GM12892 (cell line): ENCODE results near the gene RAB11FIP5.

Experiments
- POLR2A ChIP-seq: IDR thresholded peaks from 2 replicates; pipeline ENCODE4 v1.6.1; 2011; ENCODE audit warnings: low read depth, low read length, control low read depth
- POLR2AphosphoS5 ChIP-seq: IDR thresholded peaks from 2 replicates; pipeline ENCODE4 v1.6.1; 2011; ENCODE audit warnings: low read depth, low read length, control low read depth

DNA sequence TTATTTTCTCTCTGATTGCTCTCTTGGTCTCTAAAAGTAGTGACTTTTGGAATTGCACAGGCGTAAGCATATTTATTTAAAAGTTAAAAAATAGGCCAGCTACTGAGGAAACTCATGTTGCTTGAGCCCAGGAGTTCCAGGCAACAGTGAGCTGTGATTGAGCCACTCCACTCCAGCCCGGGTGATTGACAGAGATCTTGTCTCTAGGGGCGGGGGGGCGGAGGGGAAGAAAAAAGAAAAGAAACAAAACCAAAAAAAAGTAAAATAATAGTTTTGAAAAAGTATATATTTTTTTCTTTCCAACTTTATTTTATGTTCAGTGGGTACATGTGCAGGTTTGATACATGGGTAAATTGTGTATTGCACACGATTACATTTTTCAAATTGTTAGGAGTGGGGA is 18.0 kb upstream of the RAB11FIP5 start:
- TF ChIP-seq POLR2A (no peak), POLR2AphosphoS5 (no peak)
